ENCODE results near the gene ARHGAP44. TPM values are rescaled to one million over a fixed set of nuclear protein-coding genes. Genes with fewer than 3 reads are reported as not detected.

Gene ARHGAP44
- total RNA-seq, 1 experiment from 2014 or later: 9.9 TPM

GRCh38 chr17:12982224-12982623 is 192.9 kb downstream of the ARHGAP44 start:
- no peak overlapping the region for H3K27ac ChIP-seq (ENCODE audit: insufficient read length, low read depth, low read length)
- H4K8ac ChIP-seq (replicated peaks; ENCODE audit: insufficient read length, low read depth, low read length): no peak overlapping the region
- no peak overlapping the region for H2AK5ac ChIP-seq (ENCODE audit: insufficient read length, low read length)
- no peak overlapping the region for H4K91ac ChIP-seq (ENCODE audit: insufficient read length, low read depth, low read length)
- no CpG with 5 or more reads among the region's 6 CpGs for WGBS (ENCODE audit: extremely low coverage, insufficient read length, low lambda C conversion rate)
- no peaks in the 10 kb centered on the region for H4K20me1 ChIP-seq (ENCODE audit: control insufficient read depth, insufficient read depth, insufficient read length)
- H3K56ac ChIP-seq (ENCODE audit: insufficient read length, low read depth, low read length): no peak overlapping the region
- H2BK5ac ChIP-seq (ENCODE audit: insufficient read length, low read length): no peak overlapping the region
- H2BK20ac ChIP-seq (ENCODE audit: low read depth, low read length, poor library complexity, severe bottlenecking): no peak overlapping the region
- H3K18ac ChIP-seq (ENCODE audit: insufficient read length, low read depth, low read length): no peak overlapping the region
- no peak overlapping the region for H4K5ac ChIP-seq (ENCODE audit: insufficient read length, low read depth, low read length)
- no peak overlapping the region for H3T11ph ChIP-seq (ENCODE audit: low read length)
- H3K27me3 Mint-ChIP-seq (ENCODE audit: low read depth): no peaks in the 10 kb centered on the region
- no peaks in the 10 kb centered on the region for H3K79me2 ChIP-seq (ENCODE audit: insufficient read depth, low read length)
- no peak for DNase-seq
- no peak overlapping the region for H2AFZ ChIP-seq (ENCODE audit: low read length)
- H3K23ac ChIP-seq (ENCODE audit: insufficient read length, low read depth, low read length): no peak overlapping the region
- H3K79me1 ChIP-seq (ENCODE audit: insufficient read depth, low read depth, low read length, poor library complexity, severe bottlenecking): no peaks in the 10 kb centered on the region
- no peak overlapping the region for H3K27ac Mint-ChIP-seq
- H3K4me1 ChIP-seq (ENCODE audit: insufficient read depth, low read length): peaks cover 2% of the 10 kb centered on the region; the same call in 1 of the 2 replicates
- H2BK12ac ChIP-seq (ENCODE audit: insufficient read length, low read depth, low read length): no peak overlapping the region
- no peak overlapping the region for H3K4me3 Mint-ChIP-seq
- peaks cover 2 to 9% (median 7%) of the 10 kb centered on the region in 3 experiments for H3K36me3 Mint-ChIP-seq (ENCODE audit: insufficient read depth in 1 of 3, low read depth in 3 of 3)
- no peak overlapping the region for H2BK15ac ChIP-seq (ENCODE audit: low read depth, low read length)
- no peak overlapping the region for H3K9ac ChIP-seq (ENCODE audit: extremely low read depth, insufficient read length, low read length)
- no peak for TF ChIP-seq CTCF (conservative IDR thresholded peaks at IDR 0.05)
- H3K14ac ChIP-seq (ENCODE audit: insufficient read depth, low read length): no peak overlapping the region
- H3K27me3 ChIP-seq (ENCODE audit: insufficient read depth, low read length): no peaks in the 10 kb centered on the region
- no peaks in the 10 kb centered on the region; a peak in 1 of 5 replicates for H3K9me3 Mint-ChIP-seq
- H3K4me2 ChIP-seq (ENCODE audit: insufficient read depth, insufficient read length, low read length): no peak overlapping the region
- H3K9me3 ChIP-seq (ENCODE audit: control insufficient read depth, low read depth, low read length): no peaks in the 10 kb centered on the region
- peaks cover 16 to 28% of the 10 kb centered on the region in 2 experiments for H3K4me1 Mint-ChIP-seq
- H3K23me2 ChIP-seq (ENCODE audit: insufficient read length, low read depth, low read length, poor library complexity, severe bottlenecking): no peaks in the 10 kb centered on the region
- H2BK120ac ChIP-seq (ENCODE audit: low read depth, low read length, poor library complexity, severe bottlenecking): no peak overlapping the region
- H3K4ac ChIP-seq (ENCODE audit: low read depth, low read length): no peak overlapping the region
